Dermis blood vessel endothelial cell (primary cell): Measurements from ENCODE around the gene PRKG1. TPM values are rescaled to one million over a fixed set of nuclear protein-coding genes. Genes with fewer than 3 reads are reported as not detected.
"Not testable (repeated sequence)": the region's sequence is repeated elsewhere in the genome, so short reads cannot be mapped to it uniquely, and the experiment has no call there.

Experiments used
- DNase-seq: peaks from one replicate; pipeline ENCODE4 v3.0.0; 2010
- total RNA-seq: library from RNA; depleted of rRNA; stranded (reverse); fragments of >200 nt; gene quantifications from 2 replicates; pipeline ENCODE4 v1.2.3, GENCODE V29; 2014

The PRKG1 gene
- total RNA-seq, 1 donor from 2014 or later, result 4.1 TPM

GRCh38 chr10:51708609-51709008 is 634.3 kb downstream of the PRKG1 start:
- no peak for DNase-seq

- DNase-seq, result no peak
Observed at GRCh38 chr10:51709324-51709972, 635.2 kb downstream of the PRKG1 start.

DNA sequence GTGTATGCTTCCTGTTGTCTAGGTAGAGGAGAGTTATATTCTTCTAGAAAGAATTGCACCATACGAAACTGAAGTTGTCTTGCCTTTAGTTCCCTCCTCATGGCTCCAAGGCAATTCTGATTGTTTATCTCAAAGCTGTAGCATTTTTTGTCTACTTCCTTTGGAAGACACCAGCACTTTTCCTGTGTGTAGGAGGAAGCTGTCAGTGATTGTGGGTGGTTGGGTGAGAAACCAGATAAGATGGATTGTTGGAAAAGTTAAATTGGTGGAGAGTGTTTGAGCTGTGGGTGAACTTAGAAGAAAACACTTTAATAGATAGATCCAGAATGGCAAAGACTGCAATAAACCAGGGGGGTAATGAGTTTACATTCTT is 637.2 kb downstream of the PRKG1 start:
- DNase-seq, result no peak

DNA sequence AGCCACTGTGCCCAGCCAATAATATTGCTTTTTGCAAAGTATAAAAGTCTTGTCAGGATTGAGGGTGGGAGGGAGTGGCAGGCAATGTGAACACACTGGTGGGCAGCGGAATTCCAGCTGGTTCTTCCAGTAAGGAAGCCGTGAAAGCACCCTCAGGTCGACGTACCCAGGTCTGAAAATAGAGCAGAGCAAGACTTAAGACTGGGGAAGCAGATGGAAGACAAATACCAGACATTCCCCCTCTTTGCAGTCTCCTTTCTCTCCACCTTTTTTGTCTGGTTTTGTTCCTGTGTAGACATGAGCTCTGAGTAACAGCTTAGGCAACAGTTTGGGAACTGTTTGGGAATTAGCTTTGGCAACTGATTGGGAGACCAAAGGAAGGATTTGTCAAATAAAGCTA is 642.7 kb downstream of the PRKG1 start:
- no peak for DNase-seq

GRCh38 chr10:51718804-51719291 is 644.6 kb downstream of the PRKG1 start:
- no peak for DNase-seq

DNA sequence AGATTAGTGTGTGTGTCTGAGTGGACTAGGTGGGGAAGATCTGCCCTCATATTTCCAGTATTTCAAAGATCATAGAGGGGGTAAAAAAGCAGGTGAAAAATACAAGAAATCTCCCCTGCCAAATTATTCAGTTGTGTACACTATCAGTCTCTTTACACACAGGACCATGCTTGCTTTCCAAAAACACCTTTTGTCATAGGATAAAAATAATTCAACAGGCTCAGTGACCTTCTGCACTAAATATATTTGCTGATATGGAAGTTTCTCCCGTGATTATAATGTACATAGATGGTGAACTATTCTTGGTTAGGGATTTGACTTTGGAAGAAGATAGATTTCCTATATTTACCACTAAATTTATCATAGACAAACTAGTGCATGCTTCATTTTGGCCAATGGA is 649.8 kb downstream of the PRKG1 start:
- DNase-seq, result no peak

GRCh38 chr10:51729822-51730555 is 655.7 kb downstream of the PRKG1 start:
- DNase-seq, result no peak

GRCh38 chr10:51733057-51733456 is 658.8 kb downstream of the PRKG1 start:
- DNase-seq, result no peak

DNA sequence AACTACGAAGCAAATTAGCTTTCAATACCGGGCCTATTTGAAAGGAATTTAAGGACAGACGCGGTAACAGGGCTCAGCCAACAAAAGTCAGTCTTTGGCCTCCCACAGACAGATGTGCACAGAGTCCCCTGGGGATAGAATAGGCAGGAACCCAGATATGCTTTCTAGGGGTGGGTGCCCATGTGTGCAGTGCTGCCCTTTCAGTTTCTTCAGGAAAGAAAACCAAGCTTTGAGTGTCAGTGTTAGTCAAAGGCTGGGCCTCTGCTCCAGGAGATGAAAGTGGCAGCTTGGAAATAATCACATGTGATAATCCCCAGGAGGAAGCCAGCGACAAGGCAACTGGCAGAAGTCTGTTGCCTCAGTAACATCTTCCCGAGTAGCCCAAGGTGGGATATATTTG is 668.9 kb downstream of the PRKG1 start:
- no peak for DNase-seq

DNA sequence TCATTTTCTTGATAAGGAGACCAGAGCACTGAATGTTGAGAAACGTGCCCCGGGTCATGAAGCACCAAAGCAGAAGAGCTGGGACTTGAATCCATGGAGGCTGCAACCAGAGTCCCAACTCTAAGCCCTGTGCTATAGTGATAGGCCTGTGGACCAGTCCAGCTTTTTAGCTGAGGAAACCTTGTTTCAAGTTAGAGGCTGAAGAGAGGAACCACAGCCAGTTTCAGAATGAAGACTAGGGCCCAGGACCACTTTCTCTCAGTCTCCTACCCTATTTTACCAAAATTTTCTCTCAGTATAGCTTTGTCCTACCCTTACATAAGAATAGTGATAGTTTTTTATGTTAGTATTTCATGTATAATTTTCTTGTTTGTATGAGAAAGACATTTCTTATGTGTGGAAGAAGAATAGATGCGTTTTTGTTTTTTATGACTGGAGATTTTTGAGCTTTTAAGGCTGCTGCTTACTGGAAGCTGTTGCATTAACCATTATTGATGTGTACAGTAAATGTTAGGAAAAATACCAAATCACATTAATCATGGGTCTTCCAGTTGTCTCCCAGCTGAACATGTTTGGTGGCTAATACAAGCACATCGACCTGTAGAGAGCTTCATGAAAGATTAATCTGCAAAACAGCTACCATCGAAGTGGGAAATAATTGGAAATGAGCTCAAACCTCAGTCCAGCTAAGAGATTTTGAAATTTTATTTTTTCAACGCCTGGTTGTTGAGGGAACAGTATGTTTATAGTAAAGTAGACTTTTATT is 670.1 kb downstream of the PRKG1 start:
- DNase-seq, result no peak

- no peak for DNase-seq
Observed at GRCh38 chr10:51745397-51745796, 671.1 kb downstream of the PRKG1 start.

DNA sequence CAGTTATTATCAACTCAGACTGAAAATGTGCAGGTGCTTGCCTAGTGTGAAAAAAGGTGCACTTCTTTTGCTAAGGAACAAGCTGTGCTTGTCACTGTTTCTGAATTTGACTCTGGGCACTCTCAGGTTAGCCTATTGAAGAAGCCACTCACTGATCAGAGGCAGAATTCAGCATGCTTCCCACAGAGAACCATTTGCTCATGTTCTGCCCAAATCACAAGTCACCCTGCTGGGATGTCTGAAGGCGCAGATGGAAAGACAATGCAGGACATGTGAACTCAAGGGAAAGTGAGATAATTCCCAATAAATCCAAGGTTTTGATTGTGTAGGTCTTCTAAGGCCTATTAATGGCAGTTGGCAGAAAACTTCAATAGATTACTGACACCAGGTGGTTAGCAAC is 672.9 kb downstream of the PRKG1 start:
- no peak for DNase-seq

DNA sequence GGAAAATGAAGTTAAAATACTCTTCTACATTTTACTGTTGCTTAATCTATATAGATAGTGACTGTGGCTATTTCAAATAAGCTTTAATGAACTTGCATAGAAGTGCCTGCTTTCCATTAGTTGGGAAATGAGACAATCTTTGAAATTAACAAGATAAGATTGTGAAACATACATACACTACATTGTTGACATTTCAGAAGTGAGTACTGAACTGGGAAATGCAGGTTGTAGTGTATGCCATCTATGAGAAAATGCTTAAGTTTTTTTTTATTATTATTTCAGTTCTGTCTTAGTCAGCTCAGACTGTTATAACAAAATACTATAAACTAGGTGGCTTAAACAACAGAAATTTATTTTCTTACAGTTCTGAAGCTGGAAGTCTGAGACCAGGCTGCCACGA is 674.7 kb downstream of the PRKG1 start:
- DNase-seq, result no peak

GRCh38 chr10:51758366-51758765 is 684.1 kb downstream of the PRKG1 start:
- no peak for DNase-seq

- DNase-seq, result not testable (repeated sequence)
Observed at GRCh38 chr10:51758838-51759237, 684.6 kb downstream of the PRKG1 start.

GRCh38 chr10:51759896-51760534 is 685.7 kb downstream of the PRKG1 start:
- DNase-seq, result no peak

DNA sequence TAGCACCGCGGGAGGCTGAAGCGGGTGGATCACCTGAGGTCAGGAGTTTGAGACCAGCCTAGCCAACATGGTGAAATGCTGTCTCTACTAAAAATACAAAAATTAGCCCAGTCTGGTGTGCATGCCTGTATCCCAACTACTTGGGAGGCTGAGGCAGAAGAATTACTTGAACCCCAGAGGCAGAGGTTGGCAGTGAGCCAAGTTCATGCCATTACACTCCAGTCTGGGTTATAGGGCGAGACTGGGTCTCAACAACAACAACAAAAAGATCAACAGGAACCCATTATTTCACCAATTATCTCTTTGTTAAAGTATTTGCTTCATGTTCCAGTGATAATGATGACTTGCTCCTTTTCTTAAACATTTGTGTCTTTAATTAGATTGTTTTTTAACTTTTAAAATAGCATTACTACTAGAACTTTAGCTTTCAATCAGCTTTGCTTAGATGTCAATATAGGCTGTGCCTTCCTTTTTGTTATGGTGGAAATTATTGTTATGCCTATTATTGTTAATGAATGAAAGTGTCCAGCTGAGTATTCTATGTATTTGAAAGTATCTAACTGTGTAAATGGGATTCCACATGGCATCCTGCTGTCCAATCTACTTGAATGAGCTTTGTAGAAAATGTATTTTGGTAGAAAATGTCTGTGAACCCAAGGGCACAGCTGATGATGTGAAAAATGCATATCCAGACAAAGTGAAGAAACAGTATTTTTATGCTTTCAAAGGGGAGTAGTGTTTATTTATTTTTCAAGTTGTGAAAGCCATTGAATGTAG is 686.8 kb downstream of the PRKG1 start:
- no peak for DNase-seq

- DNase-seq, result no peak
Observed at GRCh38 chr10:51763746-51764145, 689.5 kb downstream of the PRKG1 start.

DNA sequence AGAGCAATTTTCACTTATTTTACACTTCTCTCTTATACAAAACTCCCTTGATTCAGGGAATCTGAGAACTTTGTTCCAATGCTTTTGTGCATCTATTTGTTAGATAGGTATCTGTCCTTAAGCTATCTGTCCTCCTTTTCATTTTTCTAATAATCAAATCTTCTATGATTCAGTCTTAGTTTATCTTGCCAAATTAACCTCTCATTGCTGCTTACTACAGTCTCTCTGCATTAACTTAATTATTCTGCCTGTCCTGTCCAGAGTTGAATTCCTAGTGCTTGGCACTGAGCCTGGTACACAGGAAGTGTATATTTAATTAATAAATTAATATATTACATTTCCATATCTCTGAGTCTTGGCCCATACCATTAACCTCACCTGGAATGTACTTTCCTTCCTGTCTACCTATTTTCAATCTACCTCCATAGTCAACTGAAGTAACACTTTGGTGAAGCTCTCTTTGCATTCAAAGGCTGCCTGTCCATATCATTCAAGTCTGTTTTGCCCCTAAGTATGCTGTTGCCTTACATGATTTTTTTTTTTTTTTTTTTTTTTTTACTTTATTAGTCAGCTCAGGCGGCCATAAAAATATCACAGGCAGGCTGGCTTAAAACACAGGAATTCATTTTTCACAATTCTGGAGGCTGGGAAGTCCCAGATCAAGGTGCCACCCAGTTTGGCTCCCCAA is 691.1 kb downstream of the PRKG1 start:
- DNase-seq, result no peak

DNA sequence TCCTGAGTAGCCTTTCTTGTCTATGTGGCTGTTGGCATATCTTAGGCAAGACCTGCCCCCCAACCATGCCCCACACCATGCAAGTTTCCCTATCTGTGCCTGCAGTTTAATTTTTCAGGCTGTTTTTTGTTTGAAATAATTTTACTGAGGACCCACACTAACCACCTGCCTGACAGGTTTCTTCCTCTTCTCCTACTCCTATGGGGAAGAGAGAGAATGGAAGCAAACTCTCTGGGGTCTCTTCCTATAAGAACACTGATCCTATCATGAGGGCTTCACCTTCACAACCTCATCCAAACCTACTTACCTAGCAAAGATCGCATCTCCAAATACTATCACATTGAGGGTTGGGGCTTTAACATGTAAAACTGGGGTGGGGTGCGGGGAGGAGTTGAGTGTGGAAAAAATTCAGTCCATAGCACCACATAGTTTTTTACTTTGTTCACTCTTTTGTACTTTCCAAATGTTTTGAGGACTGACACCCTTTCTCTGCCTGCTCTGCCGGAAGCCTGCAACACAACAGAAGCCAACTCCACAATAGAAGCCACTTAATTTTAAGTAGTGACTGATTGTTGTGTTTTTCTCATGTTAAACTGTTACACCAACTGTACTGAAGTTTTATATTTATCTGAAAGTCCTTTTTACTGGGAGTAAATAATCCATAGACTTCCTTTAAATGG is 692.3 kb downstream of the PRKG1 start:
- DNase-seq, result no peak
